HEK293 (cell line): ENCODE measurements around the gene HSPA4L.

Experiments used
- CTCF ChIA-PET: fragments of 350-600 bp; formaldehyde crosslinking; extraction: SDS; loops from one replicate; lab custom pipeline; 2021; ENCODE audit warnings: antibody characterized with exemption; lab: Yijun Ruan, JAX
- POLR2A ChIA-PET: fragments of 300-600 bp; formaldehyde crosslinking; extraction: SDS; loops from one replicate; lab custom pipeline; 2020; ENCODE audit warnings: antibody characterized with exemption, inconsistent platforms; lab: Yijun Ruan, JAX
- H3K27ac ChIP-seq: fragments of 200-500 bp; sonication (Bioruptor generic); 2 replicates; pipeline ENCODE4 v1.5.1; 2014; ENCODE audit warnings: low read depth, low read length, control low read depth, inconsistent platforms; ENCODE audit errors: extremely low read depth
- H3K36me3 ChIP-seq, 2 experiments: fragments of 200-500 bp in 1 of 2; sonication (Bioruptor generic) in 1 of 2; 1 replicate in 1 of 2; 2 replicates in 1 of 2; pipeline ENCODE4 v1.5.1; 2014 to 2017; ENCODE audit warnings: inconsistent platforms in 2 of 2, low read length in 2 of 2; ENCODE audit not compliant: control insufficient read depth in 2 of 2, insufficient read depth in 1 of 2
- H3K4me1 ChIP-seq: fragments of 200-500 bp; sonication (Bioruptor generic); 2 replicates; pipeline ENCODE4 v1.5.1; 2014; ENCODE audit warnings: mild to moderate bottlenecking, low read length, inconsistent platforms; ENCODE audit not compliant: control insufficient read depth, insufficient read depth
- H3K4me3 ChIP-seq: 2 replicates; pipeline ENCODE4 v1.5.1; 2011; ENCODE audit warnings: low read depth, mild to moderate bottlenecking, control low read depth, low read length, moderate library complexity
- H3K9me3 ChIP-seq: fragments of 200-500 bp; sonication (Bioruptor generic); 2 replicates; pipeline ENCODE4 v1.5.1; 2014; ENCODE audit warnings: low read depth, low read length, inconsistent platforms; ENCODE audit not compliant: control insufficient read depth, insufficient read depth
- ATF2 ChIP-seq: fragments of 450-650 bp; formaldehyde crosslinking; IDR thresholded peaks from 2 replicates; pipeline ENCODE4 v1.5.1; 2016; ENCODE audit warnings: missing biosample characterization, missing genetic modification characterization, low read depth
- FEZF1 ChIP-seq: fragments of 450-650 bp; formaldehyde crosslinking; IDR thresholded peaks from 2 replicates; pipeline ENCODE4 v1.5.1; 2016; ENCODE audit warnings: missing biosample characterization, missing genetic modification characterization
- KLF1 ChIP-seq: fragments of 450-650 bp; formaldehyde crosslinking; IDR thresholded peaks from 2 replicates; pipeline ENCODE4 v1.5.1; 2016; ENCODE audit warnings: missing biosample characterization, missing genetic modification characterization
- PRDM1 ChIP-seq: fragments of 450-650 bp; formaldehyde crosslinking; IDR thresholded peaks from 2 replicates; pipeline ENCODE4; 2016; ENCODE audit warnings: missing biosample characterization, missing genetic modification characterization
- ZBTB26 ChIP-seq: fragments of 450-650 bp; formaldehyde crosslinking; optimal IDR thresholded peaks from 2 replicates; pipeline ENCODE3; 2016; ENCODE audit warnings: missing biosample characterization, mild to moderate bottlenecking, missing genetic modification characterization
- ZNF148 ChIP-seq: fragments of 450-650 bp; formaldehyde crosslinking; IDR thresholded peaks from 2 replicates; pipeline ENCODE4 v1.5.0; 2017; ENCODE audit warnings: missing biosample characterization, missing genetic modification characterization, borderline replicate concordance
- ZNF184 ChIP-seq: fragments of 450-650 bp; IDR thresholded peaks from 2 replicates; pipeline ENCODE4 v1.5.1; 2018; ENCODE audit warnings: missing biosample characterization, mild to moderate bottlenecking, missing genetic modification characterization
- ZNF239 ChIP-seq: fragments of 450-650 bp; formaldehyde crosslinking; IDR thresholded peaks from 2 replicates; pipeline ENCODE4 v1.5.1; 2016; ENCODE audit warnings: missing biosample characterization, missing genetic modification characterization
- ZNF48 ChIP-seq: fragments of 450-650 bp; formaldehyde crosslinking; IDR thresholded peaks from 2 replicates; pipeline ENCODE4 v1.5.1; 2016; ENCODE audit warnings: missing biosample characterization, missing genetic modification characterization
- ZNF521 ChIP-seq: fragments of 450-650 bp; formaldehyde crosslinking; IDR thresholded peaks from 2 replicates; pipeline ENCODE4 v1.5.1; 2017; ENCODE audit warnings: missing biosample characterization, mild to moderate bottlenecking, missing genetic modification characterization
- ZNF624 ChIP-seq: fragments of 450-650 bp; formaldehyde crosslinking; IDR thresholded peaks from 2 replicates; pipeline ENCODE4 v1.5.1; 2017; ENCODE audit warnings: missing biosample characterization, missing genetic modification characterization
- ZNF645 ChIP-seq: fragments of 450-650 bp; formaldehyde crosslinking; IDR thresholded peaks from 2 replicates; pipeline ENCODE4; 2016; ENCODE audit warnings: missing biosample characterization, missing genetic modification characterization
- ZNF704 ChIP-seq: fragments of 450-650 bp; formaldehyde crosslinking; IDR thresholded peaks from 2 replicates; pipeline ENCODE4 v1.5.1; 2016; ENCODE audit warnings: missing biosample characterization, missing genetic modification characterization
- ZNF707 ChIP-seq: fragments of 450-650 bp; formaldehyde crosslinking; IDR thresholded peaks from 2 replicates; pipeline ENCODE4 v1.5.1; 2016; ENCODE audit warnings: missing biosample characterization, missing genetic modification characterization
- ZNF776 ChIP-seq: fragments of 450-650 bp; formaldehyde crosslinking; IDR thresholded peaks from 2 replicates; pipeline ENCODE4 v1.5.0; 2017; ENCODE audit warnings: missing biosample characterization, missing genetic modification characterization, borderline replicate concordance
- ZNF777 ChIP-seq: fragments of 450-650 bp; formaldehyde crosslinking; IDR thresholded peaks from 2 replicates; pipeline ENCODE4 v1.5.1; 2017; ENCODE audit warnings: missing biosample characterization, missing genetic modification characterization, borderline replicate concordance
- ZNF792 ChIP-seq: fragments of 450-650 bp; formaldehyde crosslinking; IDR thresholded peaks from 2 replicates; pipeline ENCODE4 v1.5.1; 2016; ENCODE audit warnings: missing biosample characterization, missing genetic modification characterization
- ZSCAN16 ChIP-seq: fragments of 450-650 bp; formaldehyde crosslinking; IDR thresholded peaks from 2 replicates; pipeline ENCODE4 v1.5.1; 2016; ENCODE audit warnings: missing biosample characterization, missing genetic modification characterization
- ZSCAN23 ChIP-seq: fragments of 450-650 bp; formaldehyde crosslinking; IDR thresholded peaks from 2 replicates; pipeline ENCODE4 v1.5.1; 2016; ENCODE audit warnings: missing biosample characterization, missing genetic modification characterization
- TF ChIP-seq, protein P1 (sequence below): fragments of 450-650 bp; formaldehyde crosslinking; IDR thresholded peaks from 2 replicates; pipeline ENCODE4 v1.5.1; 2017; ENCODE audit warnings: missing biosample characterization, missing genetic modification characterization

HSPA4L gene

DNA sequence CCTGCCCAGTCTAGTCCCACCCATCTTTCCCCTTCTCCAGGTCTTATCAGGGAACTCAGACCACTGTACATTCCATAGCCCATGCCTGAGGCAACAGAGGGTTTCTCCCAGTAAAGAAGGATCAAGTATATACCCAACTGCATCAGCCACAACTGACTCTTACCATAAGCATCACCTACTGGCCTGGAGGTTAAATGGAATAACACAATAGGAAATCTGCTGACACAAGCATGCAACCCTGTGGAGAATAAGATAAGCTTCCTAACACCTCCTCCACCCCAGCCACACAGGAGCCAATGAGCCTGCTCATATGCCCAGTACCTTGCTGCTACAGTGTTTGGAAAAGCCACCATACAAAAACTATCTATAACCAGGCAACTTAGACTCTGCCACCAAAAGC, 63.9 kb downstream of the HSPA4L start (continued):
- TF ChIP-seq ATF2 (tag by site-specific recombination), result no peak
- no peak for TF ChIP-seq ZNF792 (tag by site-specific recombination)
- TF ChIP-seq ZNF521 (tag by site-specific recombination), result no peak
- no peak for TF ChIP-seq PRDM1 (tag by site-specific recombination)
- TF ChIP-seq ZNF48 (tag by site-specific recombination), result no peak
- no peak for TF ChIP-seq ZNF184 (tag by site-specific recombination)
- no peak for TF ChIP-seq FEZF1 (tag by site-specific recombination)
- no peak for TF ChIP-seq KLF1 (tag by site-specific recombination)
- TF ChIP-seq, all 188 proteins: peak for 0

DNA sequence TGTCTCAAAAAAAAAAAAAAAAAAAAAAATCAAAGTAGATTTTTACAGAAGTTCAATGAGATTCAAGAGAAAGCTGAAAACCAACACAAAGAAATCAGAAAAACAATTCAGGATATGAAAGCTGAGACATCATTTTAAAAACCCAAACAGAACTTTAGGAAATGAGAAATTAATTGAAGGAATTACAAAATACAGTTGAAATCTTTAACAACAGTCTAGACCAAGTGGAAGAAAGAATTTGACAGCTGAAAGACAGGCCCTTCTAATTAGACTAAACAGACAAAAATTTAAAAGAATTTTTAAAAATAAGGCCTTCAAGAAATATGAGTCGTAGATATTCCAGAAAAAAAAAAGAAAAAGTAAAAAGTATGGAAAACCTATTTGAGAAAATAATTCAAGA, 64.6 kb downstream of the HSPA4L start:
- Histone ChIP-seq H3K9me3 (no peaks in the 10 kb centered on the region), H3K4me3 (no peak overlapping the region), H3K36me3 (no peaks in the 10 kb centered on the region), H3K4me1 (no peaks in the 10 kb centered on the region), H3K27ac (no peak overlapping the region)
- POLR2A ChIA-PET, result no interaction called here
- no peak for TF ChIP-seq ZSCAN23 (tag by site-specific recombination)
- no peak for TF ChIP-seq ZBTB26 (tag by site-specific recombination)
- TF ChIP-seq ZNF239 (tag by site-specific recombination), result no peak
- no peak for TF ChIP-seq ZNF624 (tag by site-specific recombination)
- no peak for TF ChIP-seq ZNF776 (tag by site-specific recombination)
- TF ChIP-seq ZNF707 (tag by site-specific recombination), result no peak
- TF ChIP-seq ZNF645 (tag by site-specific recombination), result no peak
- TF ChIP-seq ZNF777 (tag by site-specific recombination), result no peak
- no peak for TF ChIP-seq ZSCAN16 (tag by site-specific recombination)
- TF ChIP-seq ZNF704, result no peak
- TF ChIP-seq, protein P1, sequence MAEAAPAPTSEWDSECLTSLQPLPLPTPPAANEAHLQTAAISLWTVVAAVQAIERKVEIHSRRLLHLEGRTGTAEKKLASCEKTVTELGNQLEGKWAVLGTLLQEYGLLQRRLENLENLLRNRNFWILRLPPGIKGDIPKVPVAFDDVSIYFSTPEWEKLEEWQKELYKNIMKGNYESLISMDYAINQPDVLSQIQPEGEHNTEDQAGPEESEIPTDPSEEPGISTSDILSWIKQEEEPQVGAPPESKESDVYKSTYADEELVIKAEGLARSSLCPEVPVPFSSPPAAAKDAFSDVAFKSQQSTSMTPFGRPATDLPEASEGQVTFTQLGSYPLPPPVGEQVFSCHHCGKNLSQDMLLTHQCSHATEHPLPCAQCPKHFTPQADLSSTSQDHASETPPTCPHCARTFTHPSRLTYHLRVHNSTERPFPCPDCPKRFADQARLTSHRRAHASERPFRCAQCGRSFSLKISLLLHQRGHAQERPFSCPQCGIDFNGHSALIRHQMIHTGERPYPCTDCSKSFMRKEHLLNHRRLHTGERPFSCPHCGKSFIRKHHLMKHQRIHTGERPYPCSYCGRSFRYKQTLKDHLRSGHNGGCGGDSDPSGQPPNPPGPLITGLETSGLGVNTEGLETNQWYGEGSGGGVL (tag by site-specific recombination), result no peak
- no peak for TF ChIP-seq ZNF148 (tag by site-specific recombination)
- CTCF ChIA-PET, result interaction anchor here (0.6 kb wide), 1 partner anchor 24 kb away, joined by 5 read pairs; no protein-coding TSS in a partner anchor
